Measurements from ENCODE around the gene PCDHGB4. TPM values are rescaled to one million over a fixed set of nuclear protein-coding genes. Genes with fewer than 3 reads are reported as not detected.
"Not testable (repeated sequence)": the region's sequence is repeated elsewhere in the genome, so short reads cannot be mapped to it uniquely, and the experiment has no call there.

PCDHGB4 gene
- total RNA-seq, 1 donor from 2014 or later = 2.1 TPM

DNA sequence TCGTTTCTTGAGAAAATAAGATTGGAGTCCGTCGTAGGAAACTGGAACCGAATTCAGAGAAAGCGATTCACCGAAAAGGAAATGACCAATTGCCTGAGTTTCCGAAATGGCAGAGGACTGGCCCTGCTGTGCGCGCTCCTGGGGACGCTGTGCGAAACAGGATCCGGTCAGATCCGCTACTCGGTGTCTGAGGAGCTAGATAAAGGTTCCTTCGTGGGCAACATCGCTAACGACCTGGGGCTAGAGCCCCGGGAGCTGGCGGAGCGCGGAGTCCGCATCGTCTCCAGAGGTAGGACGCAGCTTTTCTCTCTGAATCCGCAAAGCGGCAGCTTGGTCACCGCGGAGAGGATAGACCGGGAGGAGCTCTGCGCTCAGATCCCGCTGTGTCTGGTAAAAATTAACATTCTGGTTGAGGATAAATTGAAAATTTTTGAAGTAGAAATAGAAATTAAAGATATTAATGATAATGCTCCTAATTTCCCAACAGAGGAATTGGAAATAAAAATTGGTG, 43.5 kb upstream of the PCDHGB4 start:
- no peaks in the 10 kb centered on the region for H3K27me3 ChIP-seq (ENCODE audit: control insufficient read depth, insufficient read depth, low read length)
- DNase-seq (ENCODE audit: low read depth) (no peak), FAIRE-seq (no peak)
- no peaks in the 10 kb centered on the region for H3K36me3 ChIP-seq (ENCODE audit: control insufficient read depth, insufficient read depth, low read length)
- TF ChIP-seq, protein P1, sequence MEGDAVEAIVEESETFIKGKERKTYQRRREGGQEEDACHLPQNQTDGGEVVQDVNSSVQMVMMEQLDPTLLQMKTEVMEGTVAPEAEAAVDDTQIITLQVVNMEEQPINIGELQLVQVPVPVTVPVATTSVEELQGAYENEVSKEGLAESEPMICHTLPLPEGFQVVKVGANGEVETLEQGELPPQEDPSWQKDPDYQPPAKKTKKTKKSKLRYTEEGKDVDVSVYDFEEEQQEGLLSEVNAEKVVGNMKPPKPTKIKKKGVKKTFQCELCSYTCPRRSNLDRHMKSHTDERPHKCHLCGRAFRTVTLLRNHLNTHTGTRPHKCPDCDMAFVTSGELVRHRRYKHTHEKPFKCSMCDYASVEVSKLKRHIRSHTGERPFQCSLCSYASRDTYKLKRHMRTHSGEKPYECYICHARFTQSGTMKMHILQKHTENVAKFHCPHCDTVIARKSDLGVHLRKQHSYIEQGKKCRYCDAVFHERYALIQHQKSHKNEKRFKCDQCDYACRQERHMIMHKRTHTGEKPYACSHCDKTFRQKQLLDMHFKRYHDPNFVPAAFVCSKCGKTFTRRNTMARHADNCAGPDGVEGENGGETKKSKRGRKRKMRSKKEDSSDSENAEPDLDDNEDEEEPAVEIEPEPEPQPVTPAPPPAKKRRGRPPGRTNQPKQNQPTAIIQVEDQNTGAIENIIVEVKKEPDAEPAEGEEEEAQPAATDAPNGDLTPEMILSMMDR (IDR thresholded peaks at IDR 0.05; ENCODE audit: insufficient read depth, low read length, severe bottlenecking) = no peak
- peak overlapping the region; percentile 2 for H3K4me3 ChIP-seq (ENCODE audit: low read depth, low read length)

GRCh38 chr5:141345327-141345726, 42.2 kb upstream of the PCDHGB4 start:
- no peak for FAIRE-seq
- TF ChIP-seq, protein P1 (IDR thresholded peaks at IDR 0.05; ENCODE audit: insufficient read depth, low read length, severe bottlenecking) = no peak
- no peak overlapping the region for H3K4me3 ChIP-seq (ENCODE audit: low read depth, low read length)

GRCh38 chr5:141346017-141346416, 41.5 kb upstream of the PCDHGB4 start:
- FAIRE-seq; DNase-seq (ENCODE audit: low read depth); H3K27me3 ChIP-seq (ENCODE audit: control insufficient read depth, insufficient read depth, low read length); H3K36me3 ChIP-seq (ENCODE audit: control insufficient read depth, insufficient read depth, low read length); H3K4me3 ChIP-seq (ENCODE audit: low read depth, low read length): not testable (repeated sequence)

More at GRCh38 chr5:141345327-141345726, 42.2 kb upstream of the PCDHGB4 start:
- Histone ChIP-seq H3K36me3 (ENCODE audit: control insufficient read depth, insufficient read depth, low read length) (no peaks in the 10 kb centered on the region), H3K27me3 (ENCODE audit: control insufficient read depth, insufficient read depth, low read length) (no peaks in the 10 kb centered on the region)
- DNase-seq (ENCODE audit: low read depth) = no peak

DNA sequence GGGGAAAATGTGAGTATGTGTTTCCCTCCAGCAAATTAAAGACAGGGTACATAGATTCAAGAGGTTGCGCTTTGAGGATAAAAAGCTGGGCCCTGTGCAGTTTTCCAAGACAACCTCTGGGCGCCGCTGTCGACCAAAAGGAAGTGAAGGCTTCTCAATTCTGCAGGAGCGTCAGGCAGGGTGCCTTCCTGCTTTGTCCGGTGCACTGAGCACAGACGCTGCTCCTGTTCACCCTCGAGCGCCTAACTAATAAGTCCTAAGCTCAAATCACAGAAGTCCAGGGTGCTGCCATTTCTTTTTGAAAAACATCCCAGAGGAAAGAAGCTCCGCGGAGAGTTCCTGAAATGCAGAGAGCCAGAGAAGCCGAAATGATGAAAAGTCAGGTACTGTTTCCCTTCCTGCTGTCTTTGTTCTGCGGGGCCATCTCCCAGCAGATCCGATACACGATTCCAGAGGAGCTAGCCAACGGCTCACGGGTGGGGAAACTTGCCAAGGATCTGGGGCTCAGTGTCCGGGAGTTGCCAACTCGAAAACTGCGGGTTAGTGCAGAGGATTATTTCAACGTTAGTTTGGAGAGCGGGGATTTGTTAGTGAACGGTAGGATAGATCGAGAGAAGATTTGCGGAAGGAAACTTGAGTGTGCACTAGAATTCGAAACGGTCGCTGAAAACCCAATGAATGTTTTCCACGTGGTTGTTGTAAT, 37.4 kb upstream of the PCDHGB4 start, which contains the start of gene PCDHGB1:
PCDHGB1 (plus strand) TSS at position 183 of the 703 bp plus-strand sequence; CDS start at position 345, 162 bp downstream.
- Histone ChIP-seq H3K36me3 (ENCODE audit: control insufficient read depth, insufficient read depth, low read length) (no peaks in the 10 kb centered on the region), H3K27me3 (ENCODE audit: control insufficient read depth, insufficient read depth, low read length) (no peaks in the 10 kb centered on the region), H3K4me3 (ENCODE audit: low read depth, low read length) (peak within 1 kb of the TSS; percentile 9)
- TF ChIP-seq, protein P1 (IDR thresholded peaks at IDR 0.05; ENCODE audit: insufficient read depth, low read length, severe bottlenecking) = peak; percentile 58
- DNase-seq (ENCODE audit: low read depth) (peak; percentile 18), FAIRE-seq (peak; percentile 23)

DNA sequence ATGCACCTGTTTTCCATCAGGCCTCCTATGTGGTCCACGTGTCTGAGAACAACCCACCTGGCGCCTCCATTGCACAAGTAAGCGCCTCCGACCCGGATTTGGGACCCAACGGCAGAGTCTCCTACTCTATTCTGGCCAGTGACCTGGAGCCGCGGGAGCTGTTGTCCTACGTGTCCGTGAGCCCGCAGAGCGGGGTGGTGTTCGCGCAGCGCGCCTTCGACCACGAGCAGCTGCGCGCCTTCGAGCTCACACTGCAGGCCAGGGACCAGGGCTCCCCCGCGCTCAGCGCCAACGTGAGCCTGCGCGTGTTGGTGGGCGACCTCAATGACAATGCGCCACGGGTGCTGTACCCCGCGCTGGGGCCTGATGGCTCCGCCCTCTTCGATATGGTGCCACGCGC, 35.9 kb upstream of the PCDHGB4 start:
- H3K4me3 ChIP-seq (ENCODE audit: low read depth, low read length) = no peak overlapping the region
- no peak for FAIRE-seq
- TF ChIP-seq, protein P1 (IDR thresholded peaks at IDR 0.05; ENCODE audit: insufficient read depth, low read length, severe bottlenecking) = no peak
- no peaks in the 10 kb centered on the region for H3K27me3 ChIP-seq (ENCODE audit: control insufficient read depth, insufficient read depth, low read length)
- DNase-seq (ENCODE audit: low read depth) = no peak
- H3K36me3 ChIP-seq (ENCODE audit: control insufficient read depth, insufficient read depth, low read length) = no peaks in the 10 kb centered on the region

DNA sequence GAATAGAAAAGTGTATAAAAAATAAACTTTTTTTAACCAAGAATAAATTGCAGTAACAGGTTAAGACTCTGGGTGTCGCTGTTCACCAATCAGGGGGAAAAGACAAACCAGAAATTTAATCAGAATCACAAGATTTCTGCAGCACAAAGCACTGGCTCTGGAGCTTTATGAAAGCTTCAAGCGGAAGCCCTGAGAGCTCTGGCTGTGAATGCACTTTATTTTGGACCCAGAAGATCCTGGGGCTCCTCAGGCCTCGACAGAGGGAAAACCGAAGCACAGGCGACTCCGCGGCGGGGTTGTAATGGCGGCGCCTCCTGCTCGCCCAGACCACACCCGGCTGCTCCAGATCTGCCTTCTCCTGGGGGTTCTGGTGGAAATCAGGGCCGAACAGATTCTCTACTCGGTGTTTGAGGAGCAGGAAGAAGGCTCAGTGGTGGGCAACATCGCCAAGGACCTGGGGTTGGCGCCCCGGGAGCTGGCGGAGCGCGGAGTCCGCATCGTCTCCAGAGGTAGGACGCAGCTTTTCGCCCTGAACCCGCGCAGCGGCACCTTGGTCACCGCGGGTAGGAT, 32.5 kb upstream of the PCDHGB4 start, which contains the start of gene PCDHGA4:
PCDHGA4 (plus strand) TSS at position 122 of the 570 bp plus-strand sequence; CDS start at position 209, 87 bp downstream.
- Histone ChIP-seq H3K36me3 (ENCODE audit: control insufficient read depth, insufficient read depth, low read length) (no peaks in the 10 kb centered on the region), H3K4me3 (ENCODE audit: low read depth, low read length) (peak within 1 kb of the TSS; percentile 3), H3K27me3 (ENCODE audit: control insufficient read depth, insufficient read depth, low read length) (peaks cover 3% of the 10 kb centered on the region)
- FAIRE-seq (no peak), DNase-seq (ENCODE audit: low read depth) (no peak)
- TF ChIP-seq, protein P1 (IDR thresholded peaks at IDR 0.05; ENCODE audit: insufficient read depth, low read length, severe bottlenecking) = peak; percentile 15

All from bronchial epithelial cell (primary cell).